GM06990 (cell line): Measurements from ENCODE around the gene ANAPC10.
A peak's percentile ranks its signal among the peaks of the same experiment; 100 is the strongest.

ENCODE experiments used
- DNase-seq: peaks from one replicate; pipeline ENCODE4 v3.0.0-alpha.2; 2011; ENCODE audit not compliant: insufficient read length; ENCODE audit errors: extremely low read depth
- H3K27me3 ChIP-seq: replicated peaks from 2 replicates; pipeline ENCODE4 v1.6.0; 2011; ENCODE audit warnings: low read length; ENCODE audit not compliant: control insufficient read depth, insufficient read depth
- H3K36me3 ChIP-seq: 2 replicates; pipeline ENCODE4 v1.5.1; 2011; ENCODE audit warnings: low read length; ENCODE audit not compliant: control insufficient read depth, insufficient read depth
- H3K4me3 ChIP-seq: replicated peaks from 2 replicates; pipeline ENCODE4 v1.5.1; 2011; ENCODE audit warnings: low read depth, mild to moderate bottlenecking, control low read depth, low read length
- TF ChIP-seq, protein P1 (sequence below): IDR thresholded peaks from 2 replicates; pipeline ENCODE4 v1.5.1; 2011; ENCODE audit warnings: low read length, control low read depth, mild to moderate bottlenecking, inconsistent platforms; ENCODE audit not compliant: insufficient read depth, poor library complexity, severe bottlenecking

ANAPC10 gene

DNA sequence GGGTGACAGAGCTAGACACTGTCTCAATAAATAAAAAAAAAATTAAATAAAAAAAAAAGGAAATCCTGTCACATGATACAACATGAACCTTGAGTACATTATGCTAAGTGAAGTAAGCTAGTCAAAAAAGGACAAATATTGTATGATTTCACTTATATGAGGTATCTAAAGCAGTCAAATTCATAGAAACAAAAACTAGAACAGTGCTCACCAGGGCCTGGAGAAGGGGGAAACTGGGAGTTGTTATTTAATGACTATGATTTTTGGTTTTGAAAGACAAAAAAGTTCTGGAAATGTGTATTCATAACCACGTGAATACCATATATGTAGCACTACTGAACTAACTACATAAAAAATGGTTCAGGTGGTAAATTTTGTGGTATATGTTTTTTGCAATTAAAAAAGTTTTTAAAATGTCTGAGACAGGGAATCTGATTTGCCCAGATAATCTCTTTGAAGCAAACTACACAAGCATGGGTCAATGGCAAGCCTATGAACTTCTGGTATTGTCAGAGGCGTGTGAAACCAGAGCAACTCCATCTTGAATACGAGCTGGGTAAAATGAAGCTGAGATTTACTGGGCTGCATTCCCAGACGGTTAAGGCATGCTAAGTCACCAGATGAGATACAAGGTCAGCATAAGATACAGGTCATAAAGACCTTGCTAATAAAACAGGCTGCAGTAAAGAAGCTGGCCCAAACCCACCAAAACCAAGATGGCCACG lies 42.3 kb downstream of the ANAPC10 start:
- TF ChIP-seq, protein P1, sequence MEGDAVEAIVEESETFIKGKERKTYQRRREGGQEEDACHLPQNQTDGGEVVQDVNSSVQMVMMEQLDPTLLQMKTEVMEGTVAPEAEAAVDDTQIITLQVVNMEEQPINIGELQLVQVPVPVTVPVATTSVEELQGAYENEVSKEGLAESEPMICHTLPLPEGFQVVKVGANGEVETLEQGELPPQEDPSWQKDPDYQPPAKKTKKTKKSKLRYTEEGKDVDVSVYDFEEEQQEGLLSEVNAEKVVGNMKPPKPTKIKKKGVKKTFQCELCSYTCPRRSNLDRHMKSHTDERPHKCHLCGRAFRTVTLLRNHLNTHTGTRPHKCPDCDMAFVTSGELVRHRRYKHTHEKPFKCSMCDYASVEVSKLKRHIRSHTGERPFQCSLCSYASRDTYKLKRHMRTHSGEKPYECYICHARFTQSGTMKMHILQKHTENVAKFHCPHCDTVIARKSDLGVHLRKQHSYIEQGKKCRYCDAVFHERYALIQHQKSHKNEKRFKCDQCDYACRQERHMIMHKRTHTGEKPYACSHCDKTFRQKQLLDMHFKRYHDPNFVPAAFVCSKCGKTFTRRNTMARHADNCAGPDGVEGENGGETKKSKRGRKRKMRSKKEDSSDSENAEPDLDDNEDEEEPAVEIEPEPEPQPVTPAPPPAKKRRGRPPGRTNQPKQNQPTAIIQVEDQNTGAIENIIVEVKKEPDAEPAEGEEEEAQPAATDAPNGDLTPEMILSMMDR = no peak
- Histone ChIP-seq H3K4me3 (no peak overlapping the region), H3K27me3 (no peaks in the 10 kb centered on the region), H3K36me3 (no peaks in the 10 kb centered on the region)
- no peak for DNase-seq

DNA sequence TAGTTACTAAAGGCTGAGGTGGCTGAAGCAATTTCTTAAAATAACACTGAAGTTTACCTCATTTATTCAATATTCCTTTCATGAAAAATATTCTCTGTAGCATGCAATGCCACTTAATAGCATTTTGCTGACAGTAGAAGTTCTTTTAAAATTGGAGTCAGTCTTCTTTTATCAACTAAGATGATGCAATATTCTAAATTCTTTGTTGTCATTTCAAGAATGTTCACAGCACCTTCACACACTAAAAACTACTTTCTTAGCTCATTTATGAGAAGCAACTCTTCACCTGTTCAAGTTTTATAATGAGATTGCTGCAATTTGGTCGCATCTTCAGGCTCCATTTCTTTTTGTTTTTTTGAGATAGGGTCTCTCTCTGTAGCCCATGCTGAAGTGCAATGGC lies 48.8 kb downstream of the ANAPC10 start:
- TF ChIP-seq, protein P1 = no peak
- H3K27me3 ChIP-seq = no peaks in the 10 kb centered on the region
- DNase-seq = no peak
- H3K36me3 ChIP-seq = no peaks in the 10 kb centered on the region
- no peak overlapping the region for H3K4me3 ChIP-seq

DNA sequence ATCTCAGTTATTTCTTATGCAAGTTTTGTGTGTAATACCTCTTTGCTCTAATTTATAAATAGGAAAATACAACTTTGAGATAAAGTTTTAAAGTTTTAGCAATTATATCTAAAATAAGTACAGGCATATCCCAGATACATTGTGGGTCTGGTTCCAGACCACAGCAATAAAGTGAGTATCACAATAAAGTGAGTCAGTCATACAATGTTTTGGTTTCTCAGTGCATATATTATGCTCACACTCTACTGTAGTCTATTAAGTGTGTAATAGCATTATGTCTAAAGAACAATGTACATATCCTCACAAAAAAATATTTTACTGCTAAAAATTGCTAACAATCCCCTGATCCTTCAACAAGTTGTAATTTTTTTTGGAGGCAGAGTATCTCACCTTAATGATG lies 49.2 kb downstream of the ANAPC10 start:
- TF ChIP-seq, protein P1 = no peak
- H3K36me3 ChIP-seq = no peaks in the 10 kb centered on the region
- H3K4me3 ChIP-seq = no peak overlapping the region
- no peak for DNase-seq
- no peaks in the 10 kb centered on the region for H3K27me3 ChIP-seq

DNA sequence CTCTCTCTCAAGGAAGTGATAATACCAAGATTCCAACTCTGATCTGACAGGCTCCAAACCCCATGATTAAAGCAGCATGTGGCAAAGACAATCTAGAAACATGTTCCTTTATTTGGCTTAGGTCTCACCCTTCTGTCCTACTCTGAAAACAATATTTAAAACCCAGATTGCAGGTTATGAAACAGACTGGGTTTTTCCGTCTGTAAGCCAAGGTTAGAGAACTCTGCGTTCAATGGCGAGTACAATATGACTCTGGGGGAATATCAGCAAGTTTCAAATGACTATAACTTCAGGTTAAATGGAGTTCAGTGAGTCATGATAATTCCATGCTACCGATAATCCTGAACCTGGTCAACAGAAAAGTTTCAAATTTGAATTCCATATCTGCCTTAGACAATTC lies 50.8 kb downstream of the ANAPC10 start:
- H3K4me3 ChIP-seq = no peak overlapping the region
- no peaks in the 10 kb centered on the region for H3K27me3 ChIP-seq
- no peaks in the 10 kb centered on the region for H3K36me3 ChIP-seq
- TF ChIP-seq, protein P1 = no peak
- DNase-seq = peak; percentile 8

DNA sequence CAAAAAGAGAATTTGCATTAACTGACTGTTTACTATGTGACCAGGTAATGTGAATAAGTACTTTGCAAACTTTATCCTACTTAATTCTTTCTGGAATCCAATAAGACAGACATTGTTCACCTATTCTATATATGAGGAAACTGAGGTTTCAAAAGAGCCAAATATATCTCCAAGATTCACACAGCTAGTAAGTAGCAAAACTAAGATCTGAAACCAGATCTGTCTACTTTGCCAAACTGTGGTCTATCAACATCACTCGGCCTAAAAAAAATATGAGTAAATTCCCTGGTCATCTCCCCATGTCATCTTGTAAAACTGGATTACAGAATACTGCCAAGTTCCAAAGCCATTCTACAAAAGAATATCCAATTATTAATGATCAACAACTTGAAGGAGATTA lies 52.8 kb downstream of the ANAPC10 start:
- DNase-seq = peak; percentile 17
- H3K4me3 ChIP-seq = no peak overlapping the region
- H3K27me3 ChIP-seq = no peaks in the 10 kb centered on the region
- no peaks in the 10 kb centered on the region for H3K36me3 ChIP-seq
- TF ChIP-seq, protein P1 = no peak

DNA sequence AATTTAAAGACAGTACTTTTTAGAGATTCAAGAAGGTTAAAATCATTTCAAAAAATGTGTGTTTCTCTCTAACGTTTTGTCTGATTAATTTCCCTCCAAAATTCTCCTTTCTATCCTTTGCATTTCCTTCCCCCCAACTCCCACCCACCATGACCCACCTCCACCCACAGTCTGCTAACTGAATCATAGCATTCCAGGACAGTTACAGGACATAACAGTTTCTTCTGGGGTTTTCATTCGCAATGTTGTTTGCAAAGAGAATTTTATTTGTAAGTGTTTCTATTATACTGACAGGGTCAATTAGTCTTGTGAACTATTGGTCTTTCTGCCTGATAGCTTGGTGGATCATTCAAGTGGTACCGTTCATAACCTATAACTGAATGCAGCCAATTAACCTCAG lies 53.7 kb downstream of the ANAPC10 start:
- DNase-seq = no peak

More for the DNA sequence above, 53.7 kb downstream of the ANAPC10 start:
- TF ChIP-seq, protein P1 = no peak
- H3K36me3 ChIP-seq = no peaks in the 10 kb centered on the region
- no peak overlapping the region for H3K4me3 ChIP-seq
- no peaks in the 10 kb centered on the region for H3K27me3 ChIP-seq
